Vagina (tissue), 2 donors: Measurements from ENCODE around the gene ZNF644. TPM values are rescaled to one million over a fixed set of nuclear protein-coding genes. Genes with fewer than 3 reads are reported as not detected.

ENCODE experiments used
- DNase-seq, 2 donors: peaks; one replicate each; pipeline ENCODE4 v3.0.0-alpha.2; 2017; ENCODE audit errors: extremely low spot score in 2 of 2
- H3K27ac ChIP-seq: fragments of 200-600 bp; sonication (generic); one replicate; pipeline ENCODE4 v1.5.1; 2019
- H3K27me3 ChIP-seq: fragments of 200-600 bp; sonication (generic); one replicate; pipeline ENCODE4 v1.5.1; 2019
- H3K36me3 ChIP-seq, 2 donors: fragments of 200-600 bp; sonication (generic); one replicate each; pipeline ENCODE4 v1.5.1; 2017 to 2019
- H3K4me1 ChIP-seq: fragments of 200-600 bp; sonication (generic); one replicate; pipeline ENCODE4 v1.5.1; 2019
- H3K4me3 ChIP-seq, 2 donors: fragments of 200-600 bp; sonication (generic); 1 replicate in 1 of 2; 2 replicates in 1 of 2; pipeline ENCODE4 v1.5.1; 2016 to 2019
- H3K9me3 ChIP-seq: fragments of 200-600 bp; sonication (generic); one replicate; pipeline ENCODE4 v1.5.1; 2019
- POLR2A ChIP-seq, 2 donors: fragments of 450-650 bp; IDR thresholded peaks; one replicate each; pipeline ENCODE4 v1.6.1; 2017; ENCODE audit warnings: antibody characterized with exemption in 2 of 2, mild to moderate bottlenecking in 2 of 2, moderate library complexity in 2 of 2
- POLR2AphosphoS5 ChIP-seq, 2 donors: sonication (generic); formaldehyde crosslinking; IDR thresholded peaks; one replicate each; pipeline ENCODE4 v1.9.0; 2017; ENCODE audit warnings: antibody characterized with exemption in 2 of 2, mild to moderate bottlenecking in 2 of 2, low read depth in 1 of 2; ENCODE audit not compliant: insufficient read depth in 1 of 2
- intact Hi-C: fragments of 100-400 bp; cut with DNase I; formaldehyde crosslinking; loops from one replicate; pipeline ENCODE4 v1.15.1; 2023
- total RNA-seq: library from RNA; depleted of rRNA; stranded (reverse); fragments of >200 nt; gene quantifications from one replicate; pipeline ENCODE4 v1.2.3, GENCODE V29; 2016
- TF ChIP-seq, protein P1 (sequence below), 3 experiments: fragments of 450-650 bp in 2 of 3; fragments of 200-600 bp in 1 of 3; sonication (generic) in 1 of 3; IDR thresholded peaks; one replicate each; pipeline ENCODE4 v1.5.1; 2017 to 2019; ENCODE audit warnings: antibody characterized with exemption in 3 of 3, mild to moderate bottlenecking in 2 of 3, moderate library complexity in 2 of 3

ZNF644 gene
- total RNA-seq, 1 donor from 2014 or later, result 57.9 TPM

DNA sequence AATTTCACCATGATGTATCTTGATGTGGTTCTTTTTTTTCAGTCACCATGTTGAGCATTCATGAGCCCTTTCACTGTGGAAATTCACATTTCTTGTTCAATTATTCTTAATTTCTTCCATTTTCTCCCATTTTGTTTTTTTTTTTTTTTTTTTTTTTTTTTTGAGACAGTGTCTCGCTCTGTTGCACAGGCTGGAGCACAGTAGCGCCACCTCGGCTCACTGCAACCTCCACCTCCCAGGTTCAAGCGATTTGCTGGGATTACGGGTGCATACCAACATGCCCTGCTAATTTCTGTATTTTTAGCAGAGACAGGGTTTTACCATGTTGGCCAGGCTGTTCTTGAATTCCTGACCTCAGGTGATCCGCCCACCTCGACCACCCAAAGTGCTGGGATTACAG is 14.7 kb downstream of the ZNF644 start:
- intact Hi-C loops, result no loop called here
- TF ChIP-seq, protein P1, sequence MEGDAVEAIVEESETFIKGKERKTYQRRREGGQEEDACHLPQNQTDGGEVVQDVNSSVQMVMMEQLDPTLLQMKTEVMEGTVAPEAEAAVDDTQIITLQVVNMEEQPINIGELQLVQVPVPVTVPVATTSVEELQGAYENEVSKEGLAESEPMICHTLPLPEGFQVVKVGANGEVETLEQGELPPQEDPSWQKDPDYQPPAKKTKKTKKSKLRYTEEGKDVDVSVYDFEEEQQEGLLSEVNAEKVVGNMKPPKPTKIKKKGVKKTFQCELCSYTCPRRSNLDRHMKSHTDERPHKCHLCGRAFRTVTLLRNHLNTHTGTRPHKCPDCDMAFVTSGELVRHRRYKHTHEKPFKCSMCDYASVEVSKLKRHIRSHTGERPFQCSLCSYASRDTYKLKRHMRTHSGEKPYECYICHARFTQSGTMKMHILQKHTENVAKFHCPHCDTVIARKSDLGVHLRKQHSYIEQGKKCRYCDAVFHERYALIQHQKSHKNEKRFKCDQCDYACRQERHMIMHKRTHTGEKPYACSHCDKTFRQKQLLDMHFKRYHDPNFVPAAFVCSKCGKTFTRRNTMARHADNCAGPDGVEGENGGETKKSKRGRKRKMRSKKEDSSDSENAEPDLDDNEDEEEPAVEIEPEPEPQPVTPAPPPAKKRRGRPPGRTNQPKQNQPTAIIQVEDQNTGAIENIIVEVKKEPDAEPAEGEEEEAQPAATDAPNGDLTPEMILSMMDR (IDR thresholded peaks at IDR 0.05), result no peak
- TF ChIP-seq POLR2AphosphoS5 (IDR thresholded peaks at IDR 0.05; ENCODE audit: insufficient read depth in 1 of 2, low read depth in 1 of 2) (no peak), POLR2A (IDR thresholded peaks at IDR 0.05) (no peak)

GRCh38 chr1:91006113-91006908 is 15.5 kb downstream of the ZNF644 start:
- DNase-seq, result no peak
- Histone ChIP-seq H3K36me3 (no peaks in the 10 kb centered on the region), H3K9me3 (no peaks in the 10 kb centered on the region), H3K27me3 (no peaks in the 10 kb centered on the region), H3K4me3 (no peak overlapping the region), H3K27ac (no peak overlapping the region), H3K4me1 (peaks cover 24% of the 10 kb centered on the region)
- TF ChIP-seq, protein P1 (IDR thresholded peaks at IDR 0.05), result no peak
- no peak for TF ChIP-seq POLR2AphosphoS5 (IDR thresholded peaks at IDR 0.05; ENCODE audit: insufficient read depth in 1 of 2, low read depth in 1 of 2)
- no peak for TF ChIP-seq POLR2A (IDR thresholded peaks at IDR 0.05)
- intact Hi-C loops, result no loop called here

More for the DNA sequence above, 14.7 kb downstream of the ZNF644 start:
- H3K4me3 ChIP-seq, result no peak overlapping the region
- no peaks in the 10 kb centered on the region for H3K36me3 ChIP-seq
- H3K27me3 ChIP-seq, result no peaks in the 10 kb centered on the region
- H3K9me3 ChIP-seq, result no peaks in the 10 kb centered on the region
- peaks cover 32% of the 10 kb centered on the region for H3K4me1 ChIP-seq
- H3K27ac ChIP-seq, result no peak overlapping the region
- no peak for DNase-seq

- Histone ChIP-seq H3K36me3 (no peaks in the 10 kb centered on the region), H3K27me3 (no peaks in the 10 kb centered on the region), H3K9me3 (no peaks in the 10 kb centered on the region), H3K4me1 (peaks cover 24% of the 10 kb centered on the region), H3K4me3 (no peak overlapping the region), H3K27ac (no peak overlapping the region)
- no peak for DNase-seq
- TF ChIP-seq, protein P1 (IDR thresholded peaks at IDR 0.05), result no peak
- TF ChIP-seq POLR2A (IDR thresholded peaks at IDR 0.05) (no peak), POLR2AphosphoS5 (IDR thresholded peaks at IDR 0.05; ENCODE audit: insufficient read depth in 1 of 2, low read depth in 1 of 2) (no peak)
- intact Hi-C loops, result no loop called here
These were observed 16.6 kb downstream of the ZNF644 start for GRCh38 chr1:91005285-91005684.

DNA sequence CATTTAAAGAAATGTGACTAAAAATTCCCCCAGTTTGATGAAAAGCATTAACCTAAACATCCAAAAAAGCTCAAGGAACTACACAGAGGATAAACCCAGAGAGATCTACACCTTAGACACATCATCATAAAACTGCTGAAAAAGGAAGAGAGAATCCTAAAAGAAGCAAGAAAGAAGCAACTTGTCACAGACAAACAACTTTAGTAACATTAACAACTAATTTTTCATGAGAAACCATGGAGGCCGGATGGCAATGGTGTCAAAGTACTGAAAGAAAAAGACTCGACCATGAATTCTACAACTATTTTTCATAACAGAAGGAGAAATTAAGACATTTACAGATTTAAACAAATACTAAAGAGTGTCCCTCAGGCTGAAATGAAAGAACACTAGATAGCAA is 17.7 kb downstream of the ZNF644 start:
- intact Hi-C loops, result no loop called here

More for the DNA sequence above, 17.7 kb downstream of the ZNF644 start:
- H3K4me1 ChIP-seq, result peaks cover 12% of the 10 kb centered on the region
- DNase-seq, result no peak
- no peak for TF ChIP-seq POLR2A (IDR thresholded peaks at IDR 0.05)
- TF ChIP-seq, protein P1 (IDR thresholded peaks at IDR 0.05), result no peak
- no peak for TF ChIP-seq POLR2AphosphoS5 (IDR thresholded peaks at IDR 0.05; ENCODE audit: insufficient read depth in 1 of 2, low read depth in 1 of 2)
- no peaks in the 10 kb centered on the region for H3K27me3 ChIP-seq
- no peak overlapping the region for H3K27ac ChIP-seq
- H3K9me3 ChIP-seq, result no peaks in the 10 kb centered on the region
- no peaks in the 10 kb centered on the region for H3K36me3 ChIP-seq
- no peak overlapping the region for H3K4me3 ChIP-seq
